MM.1S (cell line): ENCODE data around the gene FBXL13.

Experiments
- CTCF ChIP-seq: fragments of 300-600 bp; sonication (generic); IDR thresholded peaks from 2 replicates; pipeline ENCODE4 v1.5.1; 2016; ENCODE audit warnings: antibody characterized with exemption, low read length, mixed read lengths
- EZH2 ChIP-seq: fragments of 300-600 bp; sonication (generic); optimal IDR thresholded peaks from 2 replicates; pipeline ENCODE3; 2017; ENCODE audit warnings: low read depth, mild to moderate bottlenecking, antibody characterized with exemption, low read length, mixed read lengths
- EZH2phosphoT487 ChIP-seq: fragments of 300-600 bp; sonication (generic); IDR thresholded peaks from 2 replicates; pipeline ENCODE4 v1.6.1; 2018; ENCODE audit warnings: antibody characterized with exemption, low read length

GRCh38 chr7:103101543-103101942 is 26.9 kb upstream of the FBXL13 start:
- no peak for TF ChIP-seq CTCF
- no peak for TF ChIP-seq EZH2phosphoT487
- TF ChIP-seq EZH2, result no peak
